ENCODE data around the gene FRMD3.

Gene FRMD3

GRCh38 chr9:83472221-83472665, 66.0 kb downstream of the FRMD3 start:
- H2BK12ac ChIP-seq (ENCODE audit: low read length): no peak overlapping the region
- H3K9me3 ChIP-seq (ENCODE audit: insufficient read depth, low read depth, low read length): no peaks in the 10 kb centered on the region
- no peak overlapping the region for H2BK5ac ChIP-seq (ENCODE audit: low read depth, low read length, poor library complexity)
- no peak overlapping the region for H3K4me3 ChIP-seq (ENCODE audit: low read depth, low read length)
- no peak overlapping the region for H3K27ac ChIP-seq (ENCODE audit: low read depth, low read length)
- H3K4me1 ChIP-seq (ENCODE audit: control insufficient read depth in 1 of 2, insufficient read depth in 2 of 2, low read length in 2 of 2): no peaks in the 10 kb centered on the region
- H3K9ac ChIP-seq (ENCODE audit: low read length): no peak overlapping the region
- no peak overlapping the region for H2BK120ac ChIP-seq (ENCODE audit: insufficient read depth, low read length, poor library complexity)
- H3K18ac ChIP-seq (ENCODE audit: low read length): no peak overlapping the region
- H3K27me3 ChIP-seq (ENCODE audit: insufficient read depth, low read length): no peaks in the 10 kb centered on the region
- no peaks in the 10 kb centered on the region for H3K79me2 ChIP-seq (ENCODE audit: control insufficient read depth, insufficient read depth, low read length, poor library complexity)
- WGBS (ENCODE audit: extremely low coverage, insufficient coverage, insufficient read length): no CpG with 5 or more reads among the region's 4 CpGs
- no peak overlapping the region for H4K12ac ChIP-seq (ENCODE audit: low read depth, low read length)
- H3K4me2 ChIP-seq (ENCODE audit: low read length): no peak overlapping the region
- no peak overlapping the region for H4K91ac ChIP-seq (ENCODE audit: low read depth, low read length)
- no peaks in the 10 kb centered on the region for H3K79me1 ChIP-seq (ENCODE audit: low read length)
- DNase-seq: peak; percentile 65 to 76
- H2AK5ac ChIP-seq (ENCODE audit: low read length): no peak overlapping the region
- H2AFZ ChIP-seq (ENCODE audit: insufficient read depth, low read length, poor library complexity): no peak overlapping the region
- H3K4ac ChIP-seq (ENCODE audit: low read depth, low read length): no peak overlapping the region
- H3K23ac ChIP-seq (ENCODE audit: low read length): no peak overlapping the region
- H3K14ac ChIP-seq (ENCODE audit: low read length): no peak overlapping the region
- H3K36me3 ChIP-seq (ENCODE audit: control insufficient read depth in 1 of 2, insufficient read depth in 2 of 2, low read length in 2 of 2): no peaks in the 10 kb centered on the region
- no peak overlapping the region for H4K8ac ChIP-seq (ENCODE audit: low read depth, low read length)

- Histone ChIP-seq H3K23ac (ENCODE audit: low read length) (no peak overlapping the region), H2AK5ac (ENCODE audit: low read length) (no peak overlapping the region), H3K4me3 (ENCODE audit: low read depth, low read length) (no peak overlapping the region), H3K27me3 (ENCODE audit: insufficient read depth, low read length) (no peaks in the 10 kb centered on the region), H3K14ac (ENCODE audit: low read length) (no peak overlapping the region), H3K79me2 (ENCODE audit: control insufficient read depth, insufficient read depth, low read length, poor library complexity) (no peaks in the 10 kb centered on the region), H2BK5ac (ENCODE audit: low read depth, low read length, poor library complexity) (no peak overlapping the region), H4K91ac (ENCODE audit: low read depth, low read length) (no peak overlapping the region), H4K8ac (ENCODE audit: low read depth, low read length) (no peak overlapping the region), H3K9me3 (ENCODE audit: insufficient read depth, low read depth, low read length) (no peaks in the 10 kb centered on the region), H2BK120ac (ENCODE audit: insufficient read depth, low read length, poor library complexity) (no peak overlapping the region), H4K12ac (ENCODE audit: low read depth, low read length) (no peak overlapping the region), H3K27ac (ENCODE audit: low read depth, low read length) (no peak overlapping the region), H3K36me3 (ENCODE audit: control insufficient read depth in 1 of 2, insufficient read depth in 2 of 2, low read length in 2 of 2) (no peaks in the 10 kb centered on the region), H2BK12ac (ENCODE audit: low read length) (no peak overlapping the region), H2AFZ (ENCODE audit: insufficient read depth, low read length, poor library complexity) (no peak overlapping the region), H3K4me2 (ENCODE audit: low read length) (no peak overlapping the region), H3K4ac (ENCODE audit: low read depth, low read length) (no peak overlapping the region), H3K9ac (ENCODE audit: low read length) (no peak overlapping the region), H3K18ac (ENCODE audit: low read length) (no peak overlapping the region), H3K79me1 (ENCODE audit: low read length) (no peaks in the 10 kb centered on the region), H3K4me1 (ENCODE audit: control insufficient read depth in 1 of 2, insufficient read depth in 2 of 2, low read length in 2 of 2) (no peaks in the 10 kb centered on the region)
- no peak for DNase-seq
- no CpG with 5 or more reads among the region's 4 CpGs for WGBS (ENCODE audit: extremely low coverage, insufficient coverage, insufficient read length)
Measured at GRCh38 chr9:83471241-83471640, 67.0 kb downstream of the FRMD3 start.

GRCh38 chr9:83469722-83470121, 68.5 kb downstream of the FRMD3 start:
- Histone ChIP-seq H3K27ac (ENCODE audit: low read depth, low read length) (no peak overlapping the region), H2BK120ac (ENCODE audit: insufficient read depth, low read length, poor library complexity) (no peak overlapping the region), H3K4me3 (ENCODE audit: low read depth, low read length) (no peak overlapping the region), H4K8ac (ENCODE audit: low read depth, low read length) (no peak overlapping the region), H4K91ac (ENCODE audit: low read depth, low read length) (no peak overlapping the region), H4K12ac (ENCODE audit: low read depth, low read length) (no peak overlapping the region), H2BK12ac (ENCODE audit: low read length) (no peak overlapping the region), H2AK5ac (ENCODE audit: low read length) (no peak overlapping the region), H3K18ac (ENCODE audit: low read length) (no peak overlapping the region), H3K79me1 (ENCODE audit: low read length) (no peaks in the 10 kb centered on the region), H2AFZ (ENCODE audit: insufficient read depth, low read length, poor library complexity) (no peak overlapping the region), H3K9ac (ENCODE audit: low read length) (no peak overlapping the region), H3K36me3 (ENCODE audit: control insufficient read depth in 1 of 2, insufficient read depth in 2 of 2, low read length in 2 of 2) (no peaks in the 10 kb centered on the region), H3K23ac (ENCODE audit: low read length) (no peak overlapping the region), H3K4ac (ENCODE audit: low read depth, low read length) (no peak overlapping the region), H2BK5ac (ENCODE audit: low read depth, low read length, poor library complexity) (no peak overlapping the region), H3K9me3 (ENCODE audit: insufficient read depth, low read depth, low read length) (no peaks in the 10 kb centered on the region), H3K14ac (ENCODE audit: low read length) (no peak overlapping the region), H3K27me3 (ENCODE audit: insufficient read depth, low read length) (no peaks in the 10 kb centered on the region), H3K4me1 (ENCODE audit: control insufficient read depth in 1 of 2, insufficient read depth in 2 of 2, low read length in 2 of 2) (no peaks in the 10 kb centered on the region), H3K79me2 (ENCODE audit: control insufficient read depth, insufficient read depth, low read length, poor library complexity) (no peaks in the 10 kb centered on the region), H3K4me2 (ENCODE audit: low read length) (no peak overlapping the region)
- DNase-seq: no peak
- no CpG with 5 or more reads among the region's 7 CpGs for WGBS (ENCODE audit: extremely low coverage, insufficient coverage, insufficient read length)

- WGBS (ENCODE audit: extremely low coverage, insufficient coverage, insufficient read length): no CpG with 5 or more reads among the region's 3 CpGs
- H4K91ac ChIP-seq (ENCODE audit: low read depth, low read length): no peak overlapping the region
- H3K36me3 ChIP-seq (ENCODE audit: control insufficient read depth in 1 of 2, insufficient read depth in 2 of 2, low read length in 2 of 2): no peaks in the 10 kb centered on the region
Measured at GRCh38 chr9:83468821-83469220, 69.4 kb downstream of the FRMD3 start.

More at GRCh38 chr9:83468821-83469220, 69.4 kb downstream of the FRMD3 start:
- no peak overlapping the region for H2BK120ac ChIP-seq (ENCODE audit: insufficient read depth, low read length, poor library complexity)
- H2AK5ac ChIP-seq (ENCODE audit: low read length): no peak overlapping the region
- no peak overlapping the region for H2BK12ac ChIP-seq (ENCODE audit: low read length)
- H3K4me3 ChIP-seq (ENCODE audit: low read depth, low read length): no peak overlapping the region
- no peak overlapping the region for H3K14ac ChIP-seq (ENCODE audit: low read length)
- H3K4ac ChIP-seq (ENCODE audit: low read depth, low read length): no peak overlapping the region
- no peak overlapping the region for H4K8ac ChIP-seq (ENCODE audit: low read depth, low read length)
- no peak overlapping the region for H3K4me2 ChIP-seq (ENCODE audit: low read length)
- H3K18ac ChIP-seq (ENCODE audit: low read length): no peak overlapping the region
- H3K4me1 ChIP-seq (ENCODE audit: control insufficient read depth in 1 of 2, insufficient read depth in 2 of 2, low read length in 2 of 2): no peaks in the 10 kb centered on the region
- H3K9ac ChIP-seq (ENCODE audit: low read length): no peak overlapping the region
- H4K12ac ChIP-seq (ENCODE audit: low read depth, low read length): no peak overlapping the region
- no peak overlapping the region for H2BK5ac ChIP-seq (ENCODE audit: low read depth, low read length, poor library complexity)
- no peak overlapping the region for H2AFZ ChIP-seq (ENCODE audit: insufficient read depth, low read length, poor library complexity)
- H3K79me2 ChIP-seq (ENCODE audit: control insufficient read depth, insufficient read depth, low read length, poor library complexity): no peaks in the 10 kb centered on the region
- H3K9me3 ChIP-seq (ENCODE audit: insufficient read depth, low read depth, low read length): no peaks in the 10 kb centered on the region
- no peaks in the 10 kb centered on the region for H3K79me1 ChIP-seq (ENCODE audit: low read length)
- H3K27me3 ChIP-seq (ENCODE audit: insufficient read depth, low read length): no peaks in the 10 kb centered on the region
- no peak for DNase-seq
- no peak overlapping the region for H3K23ac ChIP-seq (ENCODE audit: low read length)
- no peak overlapping the region for H3K27ac ChIP-seq (ENCODE audit: low read depth, low read length)
